Hepatic stellate cell (primary cell): ENCODE measurements around the gene STMN1.

Experiments
- DNase-seq: peaks from one replicate; pipeline ENCODE4 v3.0.0; 2011; ENCODE audit warnings: low spot score

STMN1 gene

DNA sequence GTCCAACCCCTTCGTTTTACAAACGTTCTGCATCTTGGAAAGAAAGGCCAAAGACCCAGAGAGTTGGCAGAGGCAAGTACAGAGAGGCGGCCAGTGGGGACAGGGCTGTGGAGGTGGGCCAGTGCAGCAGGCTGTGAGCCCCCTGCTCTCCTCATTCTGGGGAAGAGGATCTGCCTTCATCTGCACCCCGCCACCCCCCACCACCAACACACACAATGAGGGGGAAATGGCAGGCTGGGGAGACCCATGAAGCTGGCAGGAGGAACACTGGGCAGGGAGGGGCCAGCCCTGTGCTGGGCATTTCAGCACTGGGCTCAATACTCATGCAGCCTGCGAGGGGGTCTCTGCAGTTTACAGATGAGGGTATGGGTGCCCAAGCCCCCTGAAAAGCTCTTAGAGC, 14.6 kb downstream of the STMN1 start:
- DNase-seq, result no peak

DNA sequence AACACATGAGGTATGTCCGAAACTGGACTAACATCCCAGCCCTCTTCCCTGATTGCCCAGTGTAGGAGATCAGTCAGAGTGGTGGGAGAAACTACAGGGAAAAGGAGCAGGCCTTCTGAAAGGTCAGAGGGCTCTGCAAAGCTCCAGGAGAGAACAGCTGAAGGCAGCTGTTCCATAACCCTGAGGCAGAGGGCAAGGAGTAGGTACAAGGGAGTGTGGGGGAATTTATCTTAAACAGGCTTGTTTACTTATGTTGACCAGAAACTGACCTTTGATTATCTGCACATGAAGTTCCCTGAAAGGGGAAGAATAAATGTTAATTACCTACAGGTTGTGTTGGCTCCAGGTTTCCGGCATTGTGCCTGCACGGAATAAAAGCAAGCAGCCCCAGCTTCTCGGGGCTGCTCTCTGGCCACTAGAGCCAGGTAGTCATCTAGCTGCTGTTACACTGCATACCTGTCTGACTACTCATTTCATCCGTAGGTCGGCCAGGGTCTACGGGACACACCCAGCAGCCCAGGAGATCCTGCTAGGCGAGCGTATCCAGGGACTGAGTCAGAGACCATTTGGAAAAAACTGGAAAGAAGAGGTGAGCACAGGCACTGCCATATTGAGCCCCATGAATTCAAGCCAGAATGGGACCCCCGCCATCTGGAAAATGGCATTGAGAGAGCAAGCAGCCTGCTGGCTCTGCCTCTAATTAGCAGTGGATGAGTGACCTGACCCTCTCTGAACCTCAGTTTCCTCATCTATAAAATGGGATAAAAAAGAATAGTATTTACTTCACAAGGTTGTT, 15.8 kb downstream of the STMN1 start:
- DNase-seq, result no peak

DNA sequence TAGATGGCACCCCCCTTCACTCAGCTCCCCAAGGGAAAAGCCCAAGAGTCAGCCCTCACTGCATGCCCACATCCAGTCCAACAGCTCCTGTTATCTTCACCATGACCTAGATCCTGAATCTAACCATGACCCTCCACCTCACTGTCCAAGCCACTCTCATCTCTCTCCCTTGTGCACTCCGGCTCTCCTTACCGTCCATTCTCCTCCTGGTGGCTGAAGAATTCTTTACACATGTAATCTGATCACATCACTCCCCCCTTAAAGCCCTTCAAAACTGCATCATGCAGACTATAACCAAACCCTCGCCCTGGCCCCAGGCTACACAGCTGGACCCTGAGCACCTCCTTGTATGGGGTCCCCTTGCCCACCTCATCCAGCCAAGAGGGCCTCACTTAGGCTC, 16.7 kb downstream of the STMN1 start:
- DNase-seq, result no peak

DNA sequence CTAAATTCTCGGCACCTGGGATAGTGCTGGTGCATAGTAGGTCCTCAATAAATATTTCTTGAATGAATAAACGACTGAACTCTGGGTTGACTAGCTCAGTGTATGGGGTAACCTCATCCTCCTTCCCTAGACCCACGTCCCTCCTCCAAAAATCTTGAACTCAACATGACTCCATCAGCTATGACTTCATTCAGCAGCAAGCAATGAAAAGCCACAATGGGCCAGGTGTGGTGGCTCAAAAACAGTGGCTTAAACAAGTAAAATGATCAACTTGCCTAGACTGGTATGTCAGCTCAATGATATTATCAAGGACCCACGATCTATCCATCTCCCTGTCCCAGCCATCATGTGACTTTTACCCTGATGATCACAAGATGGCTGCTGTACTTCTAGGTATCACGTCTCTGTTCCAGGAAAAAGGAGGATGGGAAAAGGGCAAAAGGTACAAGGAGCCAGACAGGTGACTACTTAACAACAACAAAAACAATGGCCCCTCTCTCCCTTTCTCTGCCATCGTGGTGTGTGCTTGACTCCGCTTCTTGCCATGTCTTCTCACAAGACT, 17.7 kb downstream of the STMN1 start:
- DNase-seq, result no peak

DNA sequence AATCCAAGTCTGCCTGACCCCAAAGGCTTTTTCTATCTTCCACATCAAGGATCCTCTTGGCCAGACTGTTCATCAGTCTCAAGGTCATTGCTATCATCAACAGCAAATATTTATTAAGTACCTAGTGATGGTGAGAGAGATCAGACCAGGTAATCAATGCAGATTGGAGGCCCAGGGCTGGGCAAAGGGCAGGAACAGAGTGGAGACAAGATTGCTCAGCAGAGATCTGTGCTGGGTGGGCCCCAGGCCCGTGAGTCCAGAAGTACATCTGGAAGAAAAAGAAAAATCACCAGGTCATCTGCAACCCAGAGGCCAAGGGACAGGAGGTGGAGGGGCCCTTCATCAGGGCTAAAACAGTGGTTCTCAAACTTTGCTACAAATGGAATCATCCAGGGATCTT, 20.6 kb downstream of the STMN1 start:
- DNase-seq, result no peak

DNA sequence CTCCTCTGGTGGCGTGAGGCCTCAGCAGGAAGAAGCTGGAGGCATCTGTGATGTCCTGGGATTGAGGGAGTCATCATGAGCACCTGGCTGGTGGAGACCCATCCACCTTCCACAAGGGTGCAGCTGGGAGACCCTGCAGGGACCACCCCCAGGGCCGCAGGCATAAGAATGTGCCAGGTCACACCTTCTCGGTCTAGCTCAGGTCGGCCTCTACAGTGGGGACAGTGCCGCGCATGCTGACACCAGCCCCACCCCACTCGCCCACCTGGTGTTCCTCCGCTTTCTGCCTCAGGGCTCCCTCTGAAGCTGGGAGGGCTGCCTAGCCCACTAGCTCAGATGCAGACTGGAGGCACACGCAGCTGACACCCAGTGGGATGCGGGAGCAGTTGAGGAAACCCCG, 25.0 kb downstream of the STMN1 start:
- DNase-seq, result no peak

DNA sequence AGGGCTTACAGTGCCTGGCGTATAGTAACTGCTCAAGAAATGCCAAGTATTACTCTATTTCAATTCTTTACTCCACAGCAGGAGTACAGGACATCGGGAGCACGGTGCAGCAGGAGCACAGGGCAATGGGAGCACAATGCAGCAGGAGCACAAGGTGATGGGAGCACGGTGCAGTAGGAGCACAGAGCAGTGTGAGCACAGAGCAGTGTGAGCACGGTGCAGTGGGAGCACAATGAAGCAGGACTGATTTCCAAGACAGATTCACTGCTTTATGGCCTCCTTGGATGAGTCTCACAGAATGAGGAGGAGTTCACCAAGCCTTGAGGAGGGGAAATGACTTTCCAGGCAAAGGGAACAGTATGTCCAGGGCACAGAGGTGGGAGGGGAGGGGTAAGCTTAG, 25.7 kb downstream of the STMN1 start:
- no peak for DNase-seq

DNA sequence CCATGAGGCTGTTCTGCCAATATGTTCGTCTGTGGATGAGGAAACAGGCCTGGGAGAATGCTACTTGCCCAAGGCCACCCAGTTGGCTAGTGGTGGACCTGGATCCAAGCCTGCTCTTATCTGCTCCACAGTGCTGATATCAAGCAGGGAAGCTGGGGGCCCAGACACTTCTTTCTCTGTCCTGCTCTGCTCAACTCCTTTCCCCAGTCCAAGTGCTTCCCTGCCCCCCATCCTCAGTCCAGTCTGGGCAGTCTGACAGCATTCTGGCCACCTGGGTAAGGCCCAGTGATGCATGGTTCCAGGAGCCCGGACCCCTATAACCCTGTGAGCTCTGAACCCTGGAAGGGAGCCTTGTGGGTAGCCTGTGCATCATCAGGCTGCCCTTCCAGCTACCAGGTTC, 26.5 kb downstream of the STMN1 start:
- no peak for DNase-seq

DNA sequence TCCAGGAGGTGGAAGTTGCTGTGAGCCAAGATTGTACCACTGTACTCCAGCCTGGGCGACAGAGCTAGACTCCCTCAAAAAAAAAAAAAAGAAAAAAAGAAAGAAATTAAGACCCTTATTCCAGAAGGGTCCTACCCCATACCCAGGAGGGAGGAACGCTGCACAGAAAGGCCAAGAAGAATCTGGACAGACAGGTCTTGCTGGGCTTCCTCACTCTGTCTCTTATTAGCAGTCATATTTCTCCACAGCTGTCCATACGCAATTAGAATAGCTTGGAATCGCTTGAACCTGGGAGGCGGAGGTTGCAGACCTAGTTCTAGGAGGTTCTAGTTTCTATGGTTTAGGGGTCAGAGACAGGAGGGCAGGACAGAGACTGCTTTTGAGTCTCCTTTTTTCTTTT, 27.5 kb downstream of the STMN1 start:
- DNase-seq, result no peak

DNA sequence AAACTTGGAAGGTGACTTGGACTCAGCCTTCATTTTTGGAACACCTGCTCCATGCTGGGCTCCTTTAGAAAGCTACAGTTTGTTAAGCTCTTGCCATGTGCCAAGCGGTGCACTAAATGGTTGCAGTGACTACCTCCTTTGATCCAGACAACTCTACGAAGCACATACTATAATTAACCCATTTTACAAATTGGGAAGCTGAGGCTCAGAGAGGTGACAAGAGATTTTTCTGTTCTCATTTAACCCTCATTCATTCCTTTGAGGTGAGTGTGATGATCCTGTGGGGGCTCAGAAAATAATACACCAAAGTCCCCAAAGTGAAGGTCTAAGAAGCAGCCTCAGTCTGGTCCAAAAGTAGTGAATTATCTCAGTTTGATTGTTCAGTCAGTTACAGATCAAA, 29.1 kb downstream of the STMN1 start:
- no peak for DNase-seq

DNA sequence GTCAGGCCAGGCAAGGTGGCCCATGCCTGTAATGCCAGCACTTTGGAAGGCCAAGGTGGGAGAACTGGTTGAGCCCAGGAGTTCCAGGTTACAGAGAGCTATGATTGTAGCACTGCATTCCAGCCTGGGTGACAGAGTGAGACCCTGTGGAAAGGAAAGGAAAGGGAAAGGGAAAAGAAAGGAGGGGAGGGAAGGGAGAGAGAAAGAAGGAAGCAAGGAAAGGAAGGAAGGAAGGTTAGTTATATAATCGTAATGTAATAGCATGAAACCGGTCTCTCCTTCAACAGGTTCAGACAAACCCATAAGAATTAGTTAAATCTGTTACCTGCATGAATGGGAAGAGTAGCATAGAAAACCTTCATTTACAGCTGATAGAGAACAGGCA, 29.5 kb downstream of the STMN1 start:
- no peak for DNase-seq

DNA sequence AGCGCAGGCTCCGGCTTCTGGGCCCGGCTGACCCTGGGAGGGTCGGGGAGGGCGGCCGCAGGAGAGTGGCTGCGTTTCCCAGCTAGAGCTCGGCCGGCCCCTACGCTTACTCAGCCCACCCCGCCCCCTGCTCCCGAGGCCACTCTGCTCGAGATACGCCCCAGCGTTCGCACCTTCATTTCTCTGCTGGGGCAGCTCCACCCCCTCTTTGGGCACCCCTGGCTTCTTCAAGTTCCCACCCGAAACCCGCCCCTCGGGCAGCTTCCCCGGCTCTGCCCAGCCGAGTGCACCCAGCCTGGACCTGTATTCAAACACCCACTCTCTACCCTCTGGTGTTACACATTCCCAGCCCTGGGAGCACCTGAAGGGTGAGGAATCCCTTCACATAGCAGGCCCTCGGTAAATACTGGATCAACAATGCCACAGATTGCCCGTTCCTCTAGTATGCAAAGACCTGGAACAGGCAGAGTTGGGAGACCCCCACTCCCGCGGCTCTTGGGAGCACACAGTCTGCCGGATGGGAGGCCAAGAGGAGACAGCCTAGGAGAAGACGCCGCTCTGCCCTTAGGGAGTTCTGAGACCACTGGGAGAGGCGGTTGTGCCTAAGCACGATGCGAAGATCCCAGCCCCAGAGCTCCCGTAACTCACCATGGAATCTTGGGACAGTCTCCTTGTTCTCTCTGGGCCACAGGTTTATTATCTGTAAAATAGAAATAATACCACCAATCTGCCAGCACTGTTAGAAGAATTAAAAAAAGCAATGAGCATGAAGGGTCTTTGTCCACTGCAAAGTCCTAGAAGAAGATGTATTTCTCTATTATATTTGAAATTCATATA, 30.1 kb downstream of the STMN1 start:
- DNase-seq, result no peak

DNA sequence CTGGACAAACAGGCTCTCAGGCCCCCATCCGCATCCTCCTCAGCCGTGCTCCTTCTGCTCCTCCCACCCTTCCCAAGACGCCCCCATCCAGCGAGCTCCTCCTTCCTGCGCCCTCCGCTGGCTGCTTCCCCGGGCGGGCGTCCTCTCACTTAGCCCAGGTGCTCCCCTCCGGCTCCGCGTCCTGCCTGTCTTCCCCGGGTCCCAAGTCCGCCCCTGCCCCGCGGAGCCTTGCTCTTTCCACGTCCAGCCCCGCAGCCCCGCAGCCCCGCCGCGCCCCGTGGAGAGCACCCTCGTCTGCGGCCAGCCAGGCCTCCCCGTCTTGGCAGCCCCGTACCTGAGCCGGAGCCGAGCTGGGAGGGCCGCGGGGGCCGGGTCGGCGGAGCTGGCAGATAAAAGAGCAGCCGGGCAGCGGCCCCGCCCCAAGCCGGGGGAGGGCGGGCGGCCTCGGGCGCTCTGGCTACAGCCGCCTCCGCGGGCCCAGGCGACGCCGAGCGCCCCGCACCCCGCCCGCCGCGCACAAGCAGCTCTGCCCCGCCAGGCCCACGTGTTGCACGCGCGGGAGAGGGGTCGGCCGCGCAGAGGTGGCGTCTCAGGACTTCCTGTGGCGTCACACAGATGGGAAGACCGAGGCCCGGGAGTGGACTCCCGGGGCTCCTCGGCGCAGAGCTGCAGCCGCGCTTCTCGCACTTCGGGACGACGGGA, 30.9 kb downstream of the STMN1 start, which contains the start of gene PAQR7:
Gene PAQR7 (minus strand): TSS at position 555 of the 702 bp plus-strand sequence. CDS start 11,869 bp downstream, outside the sequence.
- peak; percentile 62 for DNase-seq

DNA sequence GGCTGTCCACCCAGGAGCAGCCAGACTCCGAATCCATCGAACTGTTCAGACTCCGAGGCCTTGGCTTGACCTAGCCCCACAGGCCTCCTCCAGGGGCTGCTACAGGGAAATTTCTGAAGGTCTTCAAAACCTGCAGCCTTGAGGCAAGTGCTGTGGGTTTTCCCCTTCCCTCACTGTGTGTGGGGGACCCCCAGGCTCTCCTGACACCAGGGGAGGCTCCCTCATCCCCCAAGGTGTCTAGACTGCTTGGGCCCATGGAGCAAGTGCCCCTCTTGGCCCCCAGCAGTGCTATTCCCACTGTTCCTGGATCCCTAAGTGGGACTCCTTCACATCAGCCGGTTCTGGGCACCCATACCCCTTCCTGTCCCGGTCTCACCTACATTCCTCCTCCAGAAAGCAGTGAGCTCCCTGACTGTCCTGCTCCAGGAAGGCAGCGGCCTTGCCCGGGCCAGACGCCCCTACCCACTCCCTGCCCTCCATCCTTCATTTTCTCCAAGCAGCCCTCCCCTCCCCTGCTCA, 31.5 kb downstream of the STMN1 start:
- no peak for DNase-seq

DNA sequence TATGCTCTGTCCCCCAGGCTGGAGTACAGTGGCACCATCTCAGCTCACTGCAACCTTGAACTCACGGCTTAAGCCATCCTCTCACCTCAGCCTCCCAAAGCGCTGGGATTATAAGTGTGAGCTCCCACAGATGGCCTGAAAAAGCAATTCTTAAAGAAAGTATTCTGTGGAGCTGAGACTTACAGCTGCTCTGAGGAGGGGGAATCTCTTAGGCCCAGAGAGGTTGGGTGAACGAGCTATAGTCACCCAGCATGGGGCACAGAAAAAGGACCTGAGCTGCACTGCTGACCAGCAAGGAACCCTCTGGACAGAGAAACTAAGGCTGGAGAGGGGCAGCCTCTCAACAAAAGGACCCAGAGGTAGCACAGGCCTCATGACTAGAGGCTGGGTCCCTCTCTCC, 32.0 kb downstream of the STMN1 start:
- no peak for DNase-seq

DNA sequence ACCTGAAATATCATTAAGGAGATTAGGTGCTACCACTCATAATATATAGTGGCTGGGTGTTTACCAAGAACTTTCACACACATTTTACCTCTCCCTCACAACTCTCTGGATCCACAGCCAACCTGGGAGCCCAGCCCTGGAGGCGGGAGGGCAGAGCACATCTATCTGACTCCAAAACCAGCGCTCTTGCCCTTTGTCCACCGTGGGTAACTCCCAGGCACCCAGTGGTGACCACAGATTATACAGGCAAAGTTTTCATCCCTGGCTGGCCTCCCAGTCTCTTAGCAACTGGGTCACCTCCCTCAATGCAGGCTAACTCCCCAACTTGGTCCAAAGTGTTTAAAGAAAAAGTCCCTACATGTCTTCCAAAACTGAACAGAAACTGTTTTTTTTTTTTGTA, 33.1 kb downstream of the STMN1 start:
- no peak for DNase-seq

DNA sequence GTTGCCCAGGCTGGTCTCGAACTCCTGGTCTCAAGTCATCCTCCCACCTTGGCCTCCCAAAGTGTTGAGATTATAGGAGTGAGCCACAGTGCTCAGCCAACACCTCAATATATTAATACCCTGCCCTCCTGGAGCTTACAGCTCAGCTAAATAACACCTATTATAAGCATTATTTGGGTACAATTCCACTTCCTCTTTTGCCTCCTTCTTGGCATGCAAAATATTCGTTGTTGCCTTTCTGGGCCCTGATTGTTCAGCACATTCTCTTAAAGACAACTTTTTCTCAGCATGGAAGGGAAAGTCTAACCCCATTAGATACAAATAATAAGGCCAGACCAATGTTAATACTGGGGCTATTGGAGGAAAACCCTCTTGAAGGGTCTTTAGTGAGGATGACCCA, 33.5 kb downstream of the STMN1 start:
- no peak for DNase-seq

DNA sequence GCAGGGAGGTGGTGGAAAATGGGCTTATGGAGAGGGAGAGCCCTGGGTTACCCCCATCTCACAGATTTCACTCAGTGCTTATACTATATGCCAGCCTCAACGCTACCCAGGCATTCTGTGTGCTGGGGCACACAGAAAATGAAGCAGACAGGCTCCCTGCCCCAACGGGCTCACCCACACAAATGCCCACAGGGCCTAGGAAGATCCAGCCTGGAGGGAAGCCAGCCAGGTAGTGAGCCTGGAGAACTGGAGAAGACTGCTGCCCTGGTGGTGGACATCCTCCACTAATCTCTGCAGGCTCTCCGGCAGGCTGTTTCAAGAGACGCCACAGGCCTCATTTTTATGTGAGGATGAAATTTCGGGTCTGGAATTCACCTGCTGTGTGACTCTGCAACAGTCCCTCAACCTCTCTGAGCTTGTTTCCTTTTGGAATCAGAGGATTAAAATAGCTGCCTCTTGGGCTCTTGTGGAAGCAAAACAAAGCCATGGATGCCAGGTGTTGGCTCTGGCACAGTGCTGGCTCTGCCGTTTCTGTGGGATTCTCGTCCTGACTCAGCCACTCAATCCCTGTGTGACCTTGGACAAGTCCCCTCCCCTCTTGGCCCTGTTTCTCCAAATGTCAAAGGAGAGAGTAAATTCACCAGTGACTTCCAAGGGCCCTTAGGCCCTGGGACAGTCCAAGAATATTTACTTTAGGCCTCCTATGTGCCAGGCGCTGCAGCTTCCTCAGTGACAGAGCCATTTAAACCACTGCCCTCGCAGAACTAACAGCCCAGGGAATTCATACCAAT, 34.3 kb downstream of the STMN1 start:
- no peak for DNase-seq

DNA sequence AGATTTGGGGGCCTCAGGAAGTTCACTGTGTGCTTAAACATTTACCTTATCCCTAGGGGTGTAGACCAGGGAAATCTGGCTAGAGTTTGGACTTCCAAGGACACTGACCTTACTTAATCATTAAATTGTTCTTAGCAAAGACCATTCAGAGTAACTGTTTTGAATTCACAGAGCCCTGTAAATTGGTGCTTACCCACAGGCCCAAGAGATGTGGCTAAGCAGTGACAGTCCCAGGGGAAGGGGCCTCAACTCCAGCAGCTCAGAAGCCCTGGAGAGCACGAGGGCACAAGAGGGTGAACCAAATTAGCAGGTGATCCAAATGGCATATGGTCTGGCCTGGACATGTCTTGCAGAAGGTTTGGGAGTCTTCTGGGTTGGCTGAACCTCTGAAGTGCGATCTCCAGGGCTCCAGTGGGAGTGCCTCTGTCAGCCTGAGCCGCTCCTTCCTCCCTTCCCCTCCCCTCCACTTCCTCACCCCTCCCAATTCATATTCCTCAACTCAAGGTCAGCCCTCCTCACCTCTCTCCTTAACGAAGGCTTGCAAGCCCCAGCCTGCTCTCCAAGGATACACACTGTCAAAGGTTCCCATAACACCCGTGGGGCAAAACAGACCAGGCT, 35.0 kb downstream of the STMN1 start:
- DNase-seq, result no peak

DNA sequence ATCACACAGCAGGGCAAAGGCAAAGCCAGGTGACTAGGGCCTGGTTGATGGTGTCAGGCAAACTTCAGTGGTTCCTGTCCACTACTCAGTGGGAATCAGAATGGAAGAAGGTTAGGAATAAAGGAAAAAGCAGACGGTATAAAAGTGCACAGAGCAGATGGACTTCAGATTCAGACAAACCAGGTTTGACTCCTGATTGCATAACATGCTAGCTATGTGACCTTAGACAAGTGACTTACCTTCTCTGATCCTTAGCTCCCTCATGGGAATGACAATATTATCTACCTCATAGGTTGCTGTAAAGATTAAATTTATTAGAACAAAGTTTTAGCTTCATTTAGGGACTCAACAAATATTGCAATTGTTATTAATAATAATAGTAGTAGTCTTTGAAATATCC, 35.6 kb downstream of the STMN1 start:
- DNase-seq, result no peak
